GM12892 (cell line): ENCODE data around the gene AKAP12.

Experiments used
- POLR2A ChIP-seq: IDR thresholded peaks from 2 replicates; pipeline ENCODE4 v1.6.1; 2011; ENCODE audit warnings: low read depth, low read length, control low read depth
- POLR2AphosphoS5 ChIP-seq: IDR thresholded peaks from 2 replicates; pipeline ENCODE4 v1.6.1; 2011; ENCODE audit warnings: low read depth, low read length, control low read depth
- TAF1 ChIP-seq: IDR thresholded peaks from 2 replicates; pipeline ENCODE4 v1.6.1; 2011; ENCODE audit warnings: low read depth, mild to moderate bottlenecking, control low read depth, low read length, borderline replicate concordance

GRCh38 chr6:151242420-151242861 lies 2.7 kb downstream of the AKAP12 start:
- TF ChIP-seq POLR2A (no peak), TAF1 (no peak), POLR2AphosphoS5 (no peak)
